HG03575 (cell line): Measurements from ENCODE around the gene CHSY3.
"Not testable (repeated sequence)": the region's sequence is repeated elsewhere in the genome, so short reads cannot be mapped to it uniquely, and the experiment has no call there.

Source experiments
- ATAC-seq: cut with Tn5 transposase; IDR thresholded peaks from one replicate; pipeline ENCODE4 v1.9.1; 2021; ENCODE audit not compliant: unreplicated experiment, insufficient number of reproducible peaks, low FRiP score; ENCODE audit errors: extremely low read depth

The CHSY3 gene

DNA sequence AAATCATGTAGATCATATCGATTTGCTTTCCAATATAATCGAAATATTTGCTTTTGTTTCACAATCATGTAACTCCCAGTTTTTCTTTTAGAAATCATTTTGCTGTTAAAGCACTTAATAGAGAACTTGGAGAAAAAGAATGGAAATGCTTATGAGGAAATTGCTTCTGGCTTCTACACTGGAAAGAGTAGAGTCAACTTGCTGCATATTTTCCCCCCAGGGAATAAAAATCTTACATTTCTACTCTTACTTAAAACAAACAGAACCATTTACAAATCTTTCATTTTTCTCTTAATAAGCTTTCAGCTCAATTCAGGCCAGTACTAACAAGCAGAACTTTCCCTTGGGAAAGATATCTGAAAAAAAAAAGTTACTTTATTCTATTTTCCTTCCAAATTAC is 312.0 kb downstream of the CHSY3 start:
- ATAC-seq: no peak

DNA sequence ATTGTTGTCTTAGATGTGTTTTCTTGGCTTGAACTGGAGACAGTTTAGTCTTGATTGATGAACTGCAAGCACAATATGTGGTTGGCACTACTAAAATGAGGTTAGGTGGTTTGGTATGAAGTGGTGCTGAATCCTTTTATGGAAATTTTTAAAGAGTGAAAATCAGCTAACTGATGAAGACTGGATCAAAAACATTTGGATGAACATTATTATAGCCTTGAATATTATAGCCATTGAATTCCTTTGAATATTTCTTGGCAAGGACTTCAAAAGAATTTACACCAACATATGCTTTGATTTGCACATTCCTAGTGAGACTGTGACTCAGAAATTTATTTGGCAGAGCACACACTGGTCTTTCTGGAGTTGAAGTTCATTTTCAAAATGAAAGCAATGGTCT is 318.3 kb downstream of the CHSY3 start:
- no peak for ATAC-seq

DNA sequence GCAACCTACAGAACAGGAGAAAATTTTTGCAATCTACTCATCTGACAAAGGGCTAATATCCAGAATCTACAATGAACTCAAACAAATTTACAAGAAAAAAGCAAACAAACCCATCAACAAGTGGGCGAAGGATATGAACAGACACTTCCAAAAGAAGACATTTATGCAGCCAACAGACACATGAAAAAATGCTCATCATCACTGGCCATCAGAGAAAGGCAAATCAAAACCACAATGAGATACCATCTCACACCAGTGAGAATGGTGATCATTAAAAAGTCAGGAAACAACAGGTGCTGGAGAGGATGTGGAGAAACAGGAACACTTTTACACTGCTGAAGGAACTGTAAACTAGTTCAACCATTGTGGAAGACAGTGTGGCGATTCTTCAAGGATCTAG is 322.3 kb downstream of the CHSY3 start:
- ATAC-seq: not testable (repeated sequence)

DNA sequence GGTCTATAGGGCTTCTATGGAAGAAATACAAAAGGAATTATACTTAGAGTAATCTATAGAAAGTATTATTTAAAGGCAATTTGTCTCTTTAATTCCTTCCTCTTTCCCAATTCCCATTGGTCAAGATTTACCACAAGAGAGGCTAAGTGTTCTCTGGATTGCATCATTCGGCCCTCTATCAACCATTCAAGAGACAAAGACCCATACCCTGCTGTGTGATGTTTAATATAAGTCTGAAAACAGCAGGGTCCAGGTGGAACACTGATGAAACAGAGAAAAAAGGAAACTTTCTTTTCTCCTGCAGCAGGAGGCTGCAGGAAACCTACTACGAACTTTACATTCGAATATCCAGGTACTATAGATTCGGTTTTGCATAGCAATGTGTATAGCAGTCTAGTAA is 323.4 kb downstream of the CHSY3 start:
- no peak for ATAC-seq

DNA sequence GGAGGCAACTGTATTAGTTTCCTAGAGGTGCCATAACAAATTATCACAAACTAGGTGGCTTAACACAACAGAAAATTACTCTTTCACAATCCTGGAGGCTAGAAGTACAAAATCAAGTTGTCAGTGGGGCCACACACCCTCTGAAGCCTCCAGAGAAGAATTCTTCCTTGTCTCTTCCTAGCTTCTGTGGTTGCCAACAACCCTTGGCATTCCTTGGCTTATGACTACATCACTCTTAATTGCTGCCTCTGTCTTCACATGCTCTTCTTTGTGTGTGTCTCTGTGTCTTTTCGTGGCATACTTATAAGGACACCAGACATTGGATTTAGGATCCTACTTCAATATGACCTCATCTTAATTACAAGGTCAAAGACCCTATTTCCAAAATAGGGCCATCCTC is 327.5 kb downstream of the CHSY3 start:
- ATAC-seq: no peak

DNA sequence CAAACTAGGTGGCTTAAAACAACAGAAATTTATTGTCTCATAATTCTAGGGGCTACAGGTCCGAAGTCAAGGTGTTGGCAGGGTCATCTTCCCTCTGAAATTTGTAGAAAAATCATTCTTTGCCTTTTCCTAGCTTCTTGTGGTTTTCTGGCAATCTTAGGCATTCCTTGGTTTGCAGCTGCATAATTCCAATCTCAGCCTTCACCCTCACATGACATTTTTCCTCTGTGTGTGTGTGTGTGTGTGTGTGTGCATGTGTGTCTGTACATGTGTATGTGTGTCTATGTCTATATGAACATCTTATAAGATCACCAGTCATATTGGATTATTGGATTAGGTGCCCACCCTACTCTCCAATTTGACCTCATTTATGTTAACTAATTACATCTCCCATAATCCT is 330.6 kb downstream of the CHSY3 start:
- no peak for ATAC-seq
